ENCODE measurements around the gene OOEP.

- TF ChIP-seq, protein P1, sequence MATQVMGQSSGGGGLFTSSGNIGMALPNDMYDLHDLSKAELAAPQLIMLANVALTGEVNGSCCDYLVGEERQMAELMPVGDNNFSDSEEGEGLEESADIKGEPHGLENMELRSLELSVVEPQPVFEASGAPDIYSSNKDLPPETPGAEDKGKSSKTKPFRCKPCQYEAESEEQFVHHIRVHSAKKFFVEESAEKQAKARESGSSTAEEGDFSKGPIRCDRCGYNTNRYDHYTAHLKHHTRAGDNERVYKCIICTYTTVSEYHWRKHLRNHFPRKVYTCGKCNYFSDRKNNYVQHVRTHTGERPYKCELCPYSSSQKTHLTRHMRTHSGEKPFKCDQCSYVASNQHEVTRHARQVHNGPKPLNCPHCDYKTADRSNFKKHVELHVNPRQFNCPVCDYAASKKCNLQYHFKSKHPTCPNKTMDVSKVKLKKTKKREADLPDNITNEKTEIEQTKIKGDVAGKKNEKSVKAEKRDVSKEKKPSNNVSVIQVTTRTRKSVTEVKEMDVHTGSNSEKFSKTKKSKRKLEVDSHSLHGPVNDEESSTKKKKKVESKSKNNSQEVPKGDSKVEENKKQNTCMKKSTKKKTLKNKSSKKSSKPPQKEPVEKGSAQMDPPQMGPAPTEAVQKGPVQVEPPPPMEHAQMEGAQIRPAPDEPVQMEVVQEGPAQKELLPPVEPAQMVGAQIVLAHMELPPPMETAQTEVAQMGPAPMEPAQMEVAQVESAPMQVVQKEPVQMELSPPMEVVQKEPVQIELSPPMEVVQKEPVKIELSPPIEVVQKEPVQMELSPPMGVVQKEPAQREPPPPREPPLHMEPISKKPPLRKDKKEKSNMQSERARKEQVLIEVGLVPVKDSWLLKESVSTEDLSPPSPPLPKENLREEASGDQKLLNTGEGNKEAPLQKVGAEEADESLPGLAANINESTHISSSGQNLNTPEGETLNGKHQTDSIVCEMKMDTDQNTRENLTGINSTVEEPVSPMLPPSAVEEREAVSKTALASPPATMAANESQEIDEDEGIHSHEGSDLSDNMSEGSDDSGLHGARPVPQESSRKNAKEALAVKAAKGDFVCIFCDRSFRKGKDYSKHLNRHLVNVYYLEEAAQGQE (IDR thresholded peaks at IDR 0.05; ENCODE audit: low read depth): no peak
- TF ChIP-seq CREB1 (IDR thresholded peaks at IDR 0.05; ENCODE audit: low read depth): no peak
- TF ChIP-seq, protein P2, sequence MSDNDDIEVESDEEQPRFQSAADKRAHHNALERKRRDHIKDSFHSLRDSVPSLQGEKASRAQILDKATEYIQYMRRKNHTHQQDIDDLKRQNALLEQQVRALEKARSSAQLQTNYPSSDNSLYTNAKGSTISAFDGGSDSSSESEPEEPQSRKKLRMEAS (IDR thresholded peaks at IDR 0.05): no peak
- TF ChIP-seq, protein P3, sequence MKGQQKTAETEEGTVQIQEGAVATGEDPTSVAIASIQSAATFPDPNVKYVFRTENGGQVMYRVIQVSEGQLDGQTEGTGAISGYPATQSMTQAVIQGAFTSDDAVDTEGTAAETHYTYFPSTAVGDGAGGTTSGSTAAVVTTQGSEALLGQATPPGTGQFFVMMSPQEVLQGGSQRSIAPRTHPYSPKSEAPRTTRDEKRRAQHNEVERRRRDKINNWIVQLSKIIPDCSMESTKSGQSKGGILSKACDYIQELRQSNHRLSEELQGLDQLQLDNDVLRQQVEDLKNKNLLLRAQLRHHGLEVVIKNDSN (IDR thresholded peaks at IDR 0.05): no peak
- TF ChIP-seq EP300 (IDR thresholded peaks at IDR 0.05; ENCODE audit: borderline replicate concordance): no peak
- no peak for TF ChIP-seq YY1 (IDR thresholded peaks at IDR 0.05; ENCODE audit: low read depth)
Measured at GRCh38 chr6:73372516-73372915, 2.8 kb upstream of the OOEP start.

All from Ishikawa (cell line).